ENCODE measurements around the gene NOL4L.

Gene NOL4L

GRCh38 chr20:32455901-32456701 is 129.0 kb downstream of the NOL4L start:
- no peak overlapping the region for H3K27ac Mint-ChIP-seq
- H3K9me3 Mint-ChIP-seq, result no peaks in the 10 kb centered on the region
- DNase-seq (ENCODE audit: low spot score), result no peak
- H3K4me3 Mint-ChIP-seq, result no peak overlapping the region
- H3K4me1 Mint-ChIP-seq (ENCODE audit: low read depth), result no peaks in the 10 kb centered on the region
- H3K27me3 Mint-ChIP-seq (ENCODE audit: low read depth), result no peaks in the 10 kb centered on the region
- peaks cover 8% of the 10 kb centered on the region for H3K36me3 Mint-ChIP-seq (ENCODE audit: low read depth)

GRCh38 chr20:32455171-32455900 is 129.8 kb downstream of the NOL4L start:
- Mint-ChIP-seq H3K36me3 (ENCODE audit: low read depth) (peaks cover 8% of the 10 kb centered on the region), H3K4me1 (ENCODE audit: low read depth) (no peaks in the 10 kb centered on the region), H3K9me3 (no peaks in the 10 kb centered on the region), H3K4me3 (no peak overlapping the region), H3K27ac (no peak overlapping the region), H3K27me3 (ENCODE audit: low read depth) (no peaks in the 10 kb centered on the region)
- DNase-seq (ENCODE audit: low spot score), result no peak

- H3K4me1 Mint-ChIP-seq (ENCODE audit: low read depth), result no peaks in the 10 kb centered on the region
- H3K4me3 Mint-ChIP-seq, result no peak overlapping the region
- peak overlapping the region; percentile 26 for H3K27ac Mint-ChIP-seq
- no peaks in the 10 kb centered on the region for H3K9me3 Mint-ChIP-seq
- DNase-seq (ENCODE audit: low spot score), result no peak
- peaks cover 10% of the 10 kb centered on the region for H3K36me3 Mint-ChIP-seq (ENCODE audit: low read depth)
- H3K27me3 Mint-ChIP-seq (ENCODE audit: low read depth), result no peaks in the 10 kb centered on the region
These were observed 130.7 kb downstream of the NOL4L start for GRCh38 chr20:32454164-32455145.

GRCh38 chr20:32453467-32454163 is 131.5 kb downstream of the NOL4L start:
- H3K27ac Mint-ChIP-seq, result no peak overlapping the region
- peaks cover 10% of the 10 kb centered on the region for H3K36me3 Mint-ChIP-seq (ENCODE audit: low read depth)
- no peak for DNase-seq (ENCODE audit: low spot score)
- H3K4me1 Mint-ChIP-seq (ENCODE audit: low read depth), result no peaks in the 10 kb centered on the region
- no peak overlapping the region for H3K4me3 Mint-ChIP-seq
- H3K27me3 Mint-ChIP-seq (ENCODE audit: low read depth), result no peaks in the 10 kb centered on the region
- H3K9me3 Mint-ChIP-seq, result no peaks in the 10 kb centered on the region

DNA sequence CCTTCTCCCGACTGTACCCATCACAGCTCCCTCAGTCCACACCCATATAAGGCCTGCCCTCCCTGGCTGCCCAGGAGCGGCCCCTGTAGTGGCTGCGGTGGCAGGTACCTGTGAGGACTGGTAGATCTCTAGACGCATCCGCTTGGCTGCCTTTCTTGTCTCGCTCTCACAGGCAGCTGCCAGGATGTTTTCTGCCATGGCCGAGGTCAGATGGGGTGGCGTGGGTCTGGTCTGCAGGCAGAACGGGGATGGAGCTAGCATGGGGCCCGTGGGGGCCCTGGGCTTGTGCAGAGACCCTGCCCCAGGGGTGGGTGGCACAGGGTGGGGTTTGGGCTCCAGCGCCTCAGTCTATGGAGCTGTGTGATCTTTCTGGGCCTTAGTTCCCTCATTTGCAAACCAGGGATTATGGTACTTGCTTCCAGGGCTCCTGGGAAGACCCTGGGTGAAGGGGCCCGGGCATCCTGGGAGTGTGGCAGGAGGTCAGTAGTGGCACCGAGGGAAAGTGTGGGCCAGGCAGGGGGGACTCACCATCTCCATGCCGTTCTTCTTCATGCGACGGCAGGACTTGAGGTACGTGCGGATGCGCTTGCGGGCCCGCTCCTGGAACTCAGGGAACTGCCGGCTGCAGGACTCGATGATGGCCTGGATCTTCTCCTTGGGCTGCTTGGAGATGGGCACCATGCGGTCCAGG is 132.2 kb downstream of the NOL4L start:
- peak overlapping the region; percentile 31 for H3K27ac Mint-ChIP-seq
- no peaks in the 10 kb centered on the region for H3K27me3 Mint-ChIP-seq (ENCODE audit: low read depth)
- H3K4me1 Mint-ChIP-seq (ENCODE audit: low read depth), result no peaks in the 10 kb centered on the region
- peaks cover 11% of the 10 kb centered on the region for H3K36me3 Mint-ChIP-seq (ENCODE audit: low read depth)
- no peak for DNase-seq (ENCODE audit: low spot score)
- H3K4me3 Mint-ChIP-seq, result no peak overlapping the region
- H3K9me3 Mint-ChIP-seq, result no peaks in the 10 kb centered on the region

GRCh38 chr20:32451682-32452461 is 133.3 kb downstream of the NOL4L start:
- no peak overlapping the region for H3K27ac Mint-ChIP-seq

DNA sequence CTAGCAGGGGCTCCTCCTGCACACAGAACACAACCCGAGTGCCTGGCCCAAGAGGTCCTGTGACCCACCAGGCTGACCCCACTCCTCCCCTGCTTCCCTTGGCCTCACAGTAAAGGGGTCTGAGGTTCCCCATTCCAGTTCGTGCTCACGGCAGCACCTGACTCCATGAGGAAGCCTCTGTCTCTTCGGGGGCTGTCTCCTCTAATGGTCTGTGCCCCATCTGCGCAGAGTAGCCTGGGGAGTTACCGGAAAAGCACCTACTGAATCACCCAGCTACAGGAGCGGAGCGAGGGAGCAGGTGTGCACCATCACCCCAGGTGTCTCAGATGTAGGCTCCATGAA is 133.8 kb downstream of the NOL4L start:
- peaks cover 16% of the 10 kb centered on the region for H3K36me3 Mint-ChIP-seq (ENCODE audit: low read depth)
- no peak for DNase-seq (ENCODE audit: low spot score)
- H3K4me1 Mint-ChIP-seq (ENCODE audit: low read depth), result no peaks in the 10 kb centered on the region
- H3K4me3 Mint-ChIP-seq, result no peak overlapping the region
- H3K9me3 Mint-ChIP-seq, result no peaks in the 10 kb centered on the region
- H3K27ac Mint-ChIP-seq, result no peak overlapping the region
- H3K27me3 Mint-ChIP-seq (ENCODE audit: low read depth), result no peaks in the 10 kb centered on the region

More at GRCh38 chr20:32451682-32452461, 133.3 kb downstream of the NOL4L start:
- peaks cover 12% of the 10 kb centered on the region for H3K36me3 Mint-ChIP-seq (ENCODE audit: low read depth)
- DNase-seq (ENCODE audit: low spot score), result no peak
- no peaks in the 10 kb centered on the region for H3K27me3 Mint-ChIP-seq (ENCODE audit: low read depth)
- no peaks in the 10 kb centered on the region for H3K4me1 Mint-ChIP-seq (ENCODE audit: low read depth)
- no peak overlapping the region for H3K4me3 Mint-ChIP-seq
- no peaks in the 10 kb centered on the region for H3K9me3 Mint-ChIP-seq

DNA sequence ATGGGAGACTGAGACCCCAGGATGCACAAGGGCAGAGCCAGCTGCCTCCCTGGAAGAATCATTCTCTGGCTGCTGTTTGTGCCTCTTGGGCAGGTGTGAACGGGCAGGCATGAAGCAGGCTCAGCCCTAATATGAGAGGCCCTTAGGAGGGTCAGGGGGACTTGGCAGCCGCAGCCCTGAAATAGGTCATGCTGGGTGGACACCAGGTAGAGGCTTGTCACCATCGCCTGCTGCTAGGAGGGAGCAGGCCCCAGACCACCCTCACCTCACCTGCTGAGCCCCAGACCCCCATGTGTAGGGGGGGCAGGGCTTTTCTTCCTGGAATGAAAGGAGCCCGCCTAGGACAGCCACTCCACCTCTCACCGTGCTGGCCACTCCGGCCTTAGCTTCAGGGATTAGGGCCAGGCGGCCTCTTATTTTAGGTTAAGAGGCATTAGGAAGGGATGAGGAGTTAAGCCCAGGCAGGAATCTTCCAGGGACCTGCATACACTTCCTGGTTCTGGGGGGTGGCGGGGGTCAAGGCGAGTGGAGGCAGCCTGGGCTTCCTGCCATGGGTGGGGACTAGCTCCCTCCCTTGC is 134.6 kb downstream of the NOL4L start:
- Mint-ChIP-seq H3K4me1 (ENCODE audit: low read depth) (no peaks in the 10 kb centered on the region), H3K9me3 (no peaks in the 10 kb centered on the region), H3K36me3 (ENCODE audit: low read depth) (peaks cover 16% of the 10 kb centered on the region), H3K27ac (no peak overlapping the region), H3K27me3 (ENCODE audit: low read depth) (no peaks in the 10 kb centered on the region), H3K4me3 (no peak overlapping the region)
- DNase-seq (ENCODE audit: low spot score), result no peak

DNA sequence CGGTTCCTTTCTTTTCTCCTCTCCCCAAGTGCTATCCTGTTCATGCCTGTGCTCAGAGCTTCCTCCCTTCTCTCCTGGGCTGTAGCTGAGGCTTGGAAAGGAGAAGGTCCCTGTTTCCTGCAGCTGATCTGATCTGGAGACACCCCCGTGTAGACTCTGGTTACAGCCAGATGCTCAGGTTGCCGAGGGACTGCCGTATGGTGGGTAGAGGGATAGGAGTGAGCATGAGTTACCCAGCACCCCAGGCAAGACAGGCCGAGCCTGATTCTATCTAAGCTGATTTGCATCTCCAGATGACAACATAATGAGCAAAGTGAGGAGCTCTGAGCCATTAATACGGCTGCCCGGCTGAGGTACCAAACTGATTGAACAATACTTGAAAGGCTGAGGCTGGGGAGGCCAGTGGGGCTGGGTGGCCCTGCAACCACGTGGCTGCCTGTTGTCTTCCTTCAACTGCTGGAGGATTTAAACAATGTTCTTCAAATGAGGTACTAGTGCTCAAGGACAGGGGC is 135.2 kb downstream of the NOL4L start:
- Mint-ChIP-seq H3K27me3 (ENCODE audit: low read depth) (no peaks in the 10 kb centered on the region), H3K9me3 (no peaks in the 10 kb centered on the region), H3K4me1 (ENCODE audit: low read depth) (peaks cover 5% of the 10 kb centered on the region), H3K36me3 (ENCODE audit: low read depth) (peaks cover 16% of the 10 kb centered on the region), H3K4me3 (no peak overlapping the region), H3K27ac (peak overlapping the region; percentile 42)
- DNase-seq (ENCODE audit: low spot score), result no peak

DNA sequence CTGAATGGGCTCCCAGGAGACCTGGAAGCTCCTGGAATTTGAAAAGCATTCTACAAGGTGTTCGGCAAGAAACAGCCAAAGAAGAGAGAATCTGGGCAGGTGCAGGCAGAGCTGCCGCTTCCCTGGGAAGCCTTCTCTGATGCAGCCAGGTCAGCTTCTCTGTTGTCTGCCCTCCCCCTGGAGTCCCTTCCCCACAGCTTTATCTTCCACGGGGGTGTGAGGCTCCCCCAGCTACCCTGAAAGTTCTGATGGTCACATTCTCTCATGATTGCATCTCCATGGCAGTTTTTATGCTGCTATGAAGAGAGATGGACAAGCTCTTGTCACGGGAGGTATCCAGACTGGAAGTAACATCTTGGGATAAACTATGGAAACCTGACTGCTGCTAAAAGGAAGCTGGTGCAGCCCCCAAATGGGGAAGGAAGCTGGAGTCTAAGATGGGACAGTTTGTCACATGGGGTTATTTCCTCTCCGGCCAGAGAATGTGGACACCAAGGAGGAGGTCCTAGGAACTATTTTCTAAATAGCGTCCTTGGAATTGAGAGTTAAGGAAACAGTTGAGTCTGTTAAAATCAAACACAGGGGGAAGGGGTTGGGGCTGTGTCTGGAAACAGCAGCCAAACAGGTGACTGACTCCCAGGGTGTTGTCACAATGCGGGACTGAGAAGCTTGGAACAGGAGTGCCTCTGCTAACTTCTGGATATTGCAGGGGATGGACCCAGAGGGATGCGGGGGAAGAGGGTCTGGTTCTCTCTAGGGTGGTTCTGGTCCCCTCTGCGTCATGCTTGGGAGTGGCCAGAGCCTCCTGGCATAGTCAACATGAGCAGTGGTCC is 135.9 kb downstream of the NOL4L start:
- peaks cover 5% of the 10 kb centered on the region for H3K4me1 Mint-ChIP-seq (ENCODE audit: low read depth)
- H3K36me3 Mint-ChIP-seq (ENCODE audit: low read depth), result peaks cover 16% of the 10 kb centered on the region
- H3K27me3 Mint-ChIP-seq (ENCODE audit: low read depth), result no peaks in the 10 kb centered on the region
- H3K4me3 Mint-ChIP-seq, result no peak overlapping the region
- no peaks in the 10 kb centered on the region for H3K9me3 Mint-ChIP-seq
- peak overlapping the region; percentile 42 for H3K27ac Mint-ChIP-seq
- no peak for DNase-seq (ENCODE audit: low spot score)

- H3K36me3 Mint-ChIP-seq (ENCODE audit: low read depth), result peaks cover 20% of the 10 kb centered on the region
- no peaks in the 10 kb centered on the region for H3K9me3 Mint-ChIP-seq
- H3K4me3 Mint-ChIP-seq, result no peak overlapping the region
- DNase-seq (ENCODE audit: low spot score), result no peak
- peak overlapping the region; percentile 53 for H3K27ac Mint-ChIP-seq
- no peaks in the 10 kb centered on the region for H3K27me3 Mint-ChIP-seq (ENCODE audit: low read depth)
- peaks cover 8% of the 10 kb centered on the region for H3K4me1 Mint-ChIP-seq (ENCODE audit: low read depth)
These were observed 136.7 kb downstream of the NOL4L start for GRCh38 chr20:32448306-32449056.
